Measurements from ENCODE around the gene CMTM2. TPM values are rescaled to one million over a fixed set of nuclear protein-coding genes. Genes with fewer than 3 reads are reported as not detected.

Gene CMTM2
- total RNA-seq, 5 donors from 2014 or later (not counting 1 experiment from before 2014, with no cell fraction given) = 0.26 to 0.62 TPM; not detected in 3

- ChIA-PET CTCF (no interaction called here), POLR2A (no interaction called here)
- H3K27ac Mint-ChIP-seq = no peak overlapping the region
- Histone ChIP-seq H3K36me3 (ENCODE audit: control insufficient read depth in 2 of 2, extremely low read depth in 1 of 2, insufficient read depth in 1 of 2, low read length in 1 of 2) (no peaks in the 10 kb centered on the region), H3K9me3 (no peaks in the 10 kb centered on the region), H3K27ac (ENCODE audit: low read length) (no peak overlapping the region), H3K4me3 (ENCODE audit: control insufficient read depth in 1 of 2, extremely low read depth in 1 of 2, low read length in 1 of 2) (no peak overlapping the region), H3K27me3 (replicated peaks in 1 of 2; ENCODE audit: control insufficient read depth in 2 of 2, extremely low read depth in 1 of 2, insufficient read depth in 2 of 2, low read length in 1 of 2) (peaks cover 0 to 5% of the 10 kb centered on the region in 2 experiments), H3K4me1 (ENCODE audit: control insufficient read depth in 1 of 2, extremely low read depth in 1 of 2, insufficient read depth in 2 of 2, low read length in 2 of 2) (no peaks in the 10 kb centered on the region)
- H3K36me3 Mint-ChIP-seq = no peaks in the 10 kb centered on the region
- H3K9me3 Mint-ChIP-seq = no peaks in the 10 kb centered on the region
- H3K4me1 Mint-ChIP-seq = no peaks in the 10 kb centered on the region
- WGBS (ENCODE audit: insufficient coverage) = 73% methylated on average over 3 of the region's 6 CpGs
- no peak overlapping the region for H3K4me3 Mint-ChIP-seq
- ATAC-seq (replicated peaks in 1 of 4) = no peak
- H3K27me3 Mint-ChIP-seq = peaks cover 0 to 6% of the 10 kb centered on the region in 2 donors
- no peak for DNase-seq
Observed at GRCh38 chr16:66635406-66635805, 56.1 kb downstream of the CMTM2 start.

GRCh38 chr16:66636199-66636598, 56.9 kb downstream of the CMTM2 start:
- WGBS (ENCODE audit: insufficient coverage) = 75% methylated on average over 2 of the region's 5 CpGs
- Histone ChIP-seq H3K9me3 (no peaks in the 10 kb centered on the region), H3K36me3 (ENCODE audit: control insufficient read depth in 2 of 2, extremely low read depth in 1 of 2, insufficient read depth in 1 of 2, low read length in 1 of 2) (no peaks in the 10 kb centered on the region), H3K27me3 (replicated peaks in 1 of 2; ENCODE audit: control insufficient read depth in 2 of 2, extremely low read depth in 1 of 2, insufficient read depth in 2 of 2, low read length in 1 of 2) (peaks cover 0 to 5% of the 10 kb centered on the region in 2 experiments), H3K4me1 (ENCODE audit: control insufficient read depth in 1 of 2, extremely low read depth in 1 of 2, insufficient read depth in 2 of 2, low read length in 2 of 2) (no peaks in the 10 kb centered on the region), H3K4me3 (ENCODE audit: control insufficient read depth in 1 of 2, extremely low read depth in 1 of 2, low read length in 1 of 2) (no peak overlapping the region), H3K27ac (ENCODE audit: low read length) (no peak overlapping the region)
- Mint-ChIP-seq H3K27ac (no peak overlapping the region), H3K4me1 (no peaks in the 10 kb centered on the region), H3K27me3 (peaks cover 0 to 6% of the 10 kb centered on the region in 2 donors), H3K36me3 (no peaks in the 10 kb centered on the region), H3K4me3 (no peak overlapping the region), H3K9me3 (no peaks in the 10 kb centered on the region)
- ATAC-seq (replicated peaks in 1 of 4) (no peak), DNase-seq (no peak)
- ChIA-PET CTCF (no interaction called here), POLR2A (no interaction called here)

GRCh38 chr16:66637806-66638205, 58.5 kb downstream of the CMTM2 start:
- no peaks in the 10 kb centered on the region for H3K9me3 ChIP-seq
- Mint-ChIP-seq H3K4me1 (no peaks in the 10 kb centered on the region), H3K27me3 (peaks cover 0 to 6% of the 10 kb centered on the region in 2 donors), H3K9me3 (no peaks in the 10 kb centered on the region), H3K36me3 (no peaks in the 10 kb centered on the region), H3K27ac (no peak overlapping the region), H3K4me3 (no peak overlapping the region)
- DNase-seq (no peak), ATAC-seq (replicated peaks in 1 of 4) (no peak)
- 89% methylated on average over 3 of the region's 3 CpGs for WGBS (ENCODE audit: insufficient coverage)
- H3K4me1 ChIP-seq (ENCODE audit: control insufficient read depth in 1 of 2, extremely low read depth in 1 of 2, insufficient read depth in 2 of 2, low read length in 2 of 2) = no peaks in the 10 kb centered on the region
- no peak overlapping the region for H3K4me3 ChIP-seq (ENCODE audit: control insufficient read depth in 1 of 2, extremely low read depth in 1 of 2, low read length in 1 of 2)
- H3K27me3 ChIP-seq (replicated peaks in 1 of 2; ENCODE audit: control insufficient read depth in 2 of 2, extremely low read depth in 1 of 2, insufficient read depth in 2 of 2, low read length in 1 of 2) = peaks cover 0 to 5% of the 10 kb centered on the region in 2 experiments
- H3K36me3 ChIP-seq (ENCODE audit: control insufficient read depth in 2 of 2, extremely low read depth in 1 of 2, insufficient read depth in 1 of 2, low read length in 1 of 2) = no peaks in the 10 kb centered on the region
- no peak overlapping the region for H3K27ac ChIP-seq (ENCODE audit: low read length)
- ChIA-PET CTCF (no interaction called here), POLR2A (no interaction called here)

Other genes starting within 250 kb of the CMTM2 start
- gene CDH5, start 212.8 kb upstream of the CMTM2 start, total RNA-seq = under 1 TPM in 2 of 5 donors, not detected in 3; 0.10 to 0.20 TPM
- not detected for gene BEAN1, start 152.2 kb upstream of the CMTM2 start, total RNA-seq
- 10 to 100 TPM in 2 of 5 donors, 1 to 10 TPM in 3; 4.6 to 10.8 (median 8.4) TPM for gene TK2, start 29.3 kb upstream of the CMTM2 start, total RNA-seq
- gene CKLF, start 26.9 kb upstream of the CMTM2 start, total RNA-seq = 10 to 100 TPM; 25.3 to 67.8 (median 58.3) TPM
- 10 to 100 TPM in 3 of 5 donors, 1 to 10 TPM in 1, under 1 TPM in 1; 0.95 to 12.9 (median 10.3) TPM for gene CMTM1, start 13.0 kb upstream of the CMTM2 start, total RNA-seq
- 10 to 100 TPM; 63.5 to 84.8 (median 75.4) TPM for gene CMTM3, start 25.2 kb downstream of the CMTM2 start, total RNA-seq
- 1 to 10 TPM; 1.1 to 2.3 (median 1.8) TPM for gene CMTM4, start 117.3 kb downstream of the CMTM2 start, total RNA-seq
- 10 to 100 TPM; 69.9 to 92.1 (median 81.3) TPM for gene DYNC1LI2, start 172.1 kb downstream of the CMTM2 start, total RNA-seq
- under 1 TPM in 2 of 5 donors, not detected in 3; 0.10 to 0.12 TPM for gene TERB1, start 222.1 kb downstream of the CMTM2 start, total RNA-seq